GM21360 (cell line): ENCODE data around the gene ANKS1B.
"Not testable (repeated sequence)": the region's sequence is repeated elsewhere in the genome, so short reads cannot be mapped to it uniquely, and the experiment has no call there.

Experiments
- ATAC-seq: cut with Tn5 transposase; IDR thresholded peaks from one replicate; pipeline ENCODE4 v1.9.1; 2021; ENCODE audit warnings: mild to moderate bottlenecking, moderate library complexity; ENCODE audit not compliant: unreplicated experiment

Gene ANKS1B

DNA sequence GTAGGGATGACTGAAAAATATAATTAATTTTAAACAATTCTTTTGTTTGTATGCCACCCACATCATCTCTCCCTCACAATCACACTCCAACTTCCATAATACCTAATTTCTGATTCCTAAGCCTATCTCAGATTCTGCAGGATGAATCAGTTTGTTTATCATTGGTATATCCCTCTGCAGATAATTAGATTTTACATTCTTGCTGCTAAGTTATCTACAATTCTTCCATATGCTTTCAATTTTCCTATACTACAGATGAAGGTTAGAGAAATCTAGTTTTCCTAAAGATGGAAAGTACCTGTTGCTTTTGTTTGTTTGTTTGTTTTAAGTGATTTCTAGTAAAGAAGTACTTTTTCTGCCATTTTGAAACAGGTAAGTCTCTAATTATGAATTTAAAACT lies 105.3 kb downstream of the ANKS1B start:
- no peak for ATAC-seq

DNA sequence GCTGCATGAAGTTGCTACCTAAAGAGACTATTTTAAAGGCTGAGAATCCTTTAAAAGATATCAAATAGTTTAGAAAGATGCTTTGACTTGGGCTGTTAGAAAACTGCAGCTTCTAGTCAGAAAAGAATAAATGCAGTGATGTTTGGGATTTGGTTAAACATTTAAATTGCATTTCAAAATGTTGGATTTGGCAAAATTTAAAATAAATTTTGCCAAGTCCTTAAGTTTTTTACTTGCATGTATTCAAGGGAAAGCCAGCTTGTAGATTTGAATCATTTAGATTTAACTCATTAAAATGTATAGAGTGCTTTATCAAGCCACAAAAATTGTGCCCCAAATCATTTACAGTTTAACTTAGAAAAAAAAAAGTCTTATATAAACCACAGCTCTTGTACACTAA lies 109.7 kb downstream of the ANKS1B start:
- no peak for ATAC-seq

DNA sequence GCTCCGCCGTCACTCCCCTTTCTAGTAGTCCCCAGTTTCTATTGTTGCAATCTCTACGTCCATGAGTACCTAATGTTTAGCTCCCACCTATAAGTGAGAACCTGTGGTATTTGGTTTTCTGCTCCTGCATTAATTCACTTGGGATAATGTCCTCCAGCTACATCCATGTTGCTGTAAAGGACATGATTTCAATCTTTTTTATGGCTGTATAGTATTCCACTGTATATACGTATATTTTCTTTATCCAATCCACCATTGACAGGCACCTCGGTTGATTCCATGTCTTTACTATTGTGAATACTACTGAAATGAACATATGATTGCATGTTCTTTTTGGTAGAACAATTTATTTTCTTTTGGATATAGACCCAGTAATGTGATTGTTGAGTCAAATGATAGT lies 114.7 kb downstream of the ANKS1B start:
- no peak for ATAC-seq

DNA sequence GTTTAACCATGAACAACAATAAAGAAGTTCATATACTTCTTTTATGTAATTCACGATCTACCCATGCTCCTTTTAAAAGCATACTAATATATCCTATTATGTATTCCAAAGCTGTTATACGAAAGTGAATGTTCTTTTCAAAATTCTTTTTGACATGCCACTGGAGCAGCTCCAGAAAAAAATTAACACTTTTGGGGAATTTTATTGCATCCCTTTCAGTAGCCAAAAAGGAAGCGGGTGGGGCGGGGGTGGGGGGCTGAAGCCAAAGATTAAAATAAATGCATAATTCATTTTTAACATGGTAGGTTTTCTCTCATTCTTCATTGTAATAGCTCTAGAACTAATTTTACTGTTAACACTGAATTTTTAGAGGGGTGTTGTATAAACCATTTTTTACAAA lies 123.0 kb downstream of the ANKS1B start:
- no peak for ATAC-seq

DNA sequence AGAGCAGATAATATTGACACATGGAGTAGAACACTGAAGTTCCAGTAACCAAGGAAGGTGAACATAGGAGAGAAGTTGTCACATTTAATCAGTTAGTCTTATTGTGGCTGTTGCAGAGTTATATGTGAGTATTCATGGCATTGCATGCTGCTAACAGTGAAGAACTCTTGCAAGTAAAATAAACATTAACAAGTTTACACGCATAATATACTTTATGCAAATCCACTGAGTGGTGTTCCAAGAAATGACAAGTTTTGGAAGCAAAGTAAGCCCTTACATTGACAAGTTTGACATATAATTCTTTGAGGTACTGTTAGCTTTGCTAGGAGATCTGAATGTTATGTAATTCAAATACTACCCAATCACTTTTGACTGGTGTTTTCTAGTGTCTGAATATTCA lies 125.6 kb downstream of the ANKS1B start:
- no peak for ATAC-seq

GRCh38 chr12:99852666-99853065 lies 132.1 kb downstream of the ANKS1B start:
- ATAC-seq, result no peak

- ATAC-seq, result no peak
Measured at GRCh38 chr12:99847936-99848335, 136.8 kb downstream of the ANKS1B start.

- ATAC-seq, result no peak
Measured at GRCh38 chr12:99834710-99835109, 150.0 kb downstream of the ANKS1B start.

DNA sequence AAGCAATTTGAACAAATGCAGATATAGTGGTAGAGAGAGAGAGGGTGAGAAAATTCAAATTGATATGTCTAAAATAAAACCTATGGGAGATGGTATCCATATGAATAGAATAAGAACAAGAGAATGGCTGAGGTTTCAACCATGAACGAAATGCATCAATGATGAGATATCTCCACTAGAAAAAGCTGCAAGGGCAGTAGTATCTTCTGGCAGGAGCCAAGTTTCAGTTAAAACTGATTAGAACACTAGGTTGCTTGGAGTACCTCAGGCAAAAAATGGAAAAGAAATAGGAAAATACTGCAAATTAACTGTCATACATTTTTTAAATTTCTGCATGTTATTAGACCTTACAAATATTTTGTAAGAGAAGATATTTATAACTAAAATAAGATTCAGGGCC lies 151.3 kb downstream of the ANKS1B start:
- no peak for ATAC-seq

DNA sequence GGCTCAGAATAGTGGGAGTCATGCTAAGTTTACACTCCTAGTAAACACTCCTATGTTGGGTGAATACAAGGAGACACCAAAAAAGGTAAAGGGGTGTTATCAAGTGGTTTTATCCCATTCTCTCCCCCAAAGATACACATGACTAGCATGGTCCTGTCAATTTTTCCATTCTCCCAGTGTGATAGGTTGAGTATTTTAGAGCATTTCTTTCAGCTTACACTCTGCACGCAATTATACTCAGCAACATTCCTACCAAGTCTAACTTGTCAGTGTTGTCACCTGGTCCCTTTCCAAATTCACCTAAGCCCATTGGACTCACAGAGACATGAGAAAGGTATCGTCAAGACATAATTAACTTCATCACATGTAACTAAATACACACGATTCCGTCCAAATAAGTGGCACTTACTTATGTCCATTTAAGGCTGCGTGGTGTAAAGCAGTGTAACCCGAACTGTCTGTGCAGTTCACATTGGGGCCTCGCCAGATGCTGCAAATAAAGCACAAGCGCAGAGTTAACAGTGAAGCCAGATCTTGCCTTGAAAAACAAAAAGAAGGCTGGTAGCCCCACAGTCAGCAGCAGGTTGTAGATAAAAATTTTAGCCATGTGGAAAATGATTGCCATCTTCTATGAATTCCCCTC lies 159.7 kb downstream of the ANKS1B start:
- ATAC-seq, result no peak

DNA sequence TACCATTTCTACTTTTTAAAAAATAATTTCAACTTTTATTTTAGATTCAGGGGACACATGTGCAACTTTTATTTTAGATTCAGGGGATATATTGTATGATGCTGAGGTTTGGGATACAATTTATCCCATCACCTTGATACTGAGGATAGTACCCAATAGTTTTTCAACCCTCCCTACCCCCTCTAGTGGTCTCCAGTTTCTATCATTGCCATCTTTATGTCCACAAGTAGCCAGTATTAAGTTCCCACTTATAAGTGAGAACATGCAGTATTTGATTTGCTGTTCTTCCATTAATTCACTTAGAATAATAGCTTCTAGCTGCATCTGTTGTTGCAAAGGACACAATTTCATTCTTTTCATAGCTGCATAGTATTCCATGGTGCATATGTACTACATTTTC lies 162.5 kb downstream of the ANKS1B start:
- no peak for ATAC-seq

- ATAC-seq, result no peak
Measured at GRCh38 chr12:99810718-99811593, 173.8 kb downstream of the ANKS1B start.

DNA sequence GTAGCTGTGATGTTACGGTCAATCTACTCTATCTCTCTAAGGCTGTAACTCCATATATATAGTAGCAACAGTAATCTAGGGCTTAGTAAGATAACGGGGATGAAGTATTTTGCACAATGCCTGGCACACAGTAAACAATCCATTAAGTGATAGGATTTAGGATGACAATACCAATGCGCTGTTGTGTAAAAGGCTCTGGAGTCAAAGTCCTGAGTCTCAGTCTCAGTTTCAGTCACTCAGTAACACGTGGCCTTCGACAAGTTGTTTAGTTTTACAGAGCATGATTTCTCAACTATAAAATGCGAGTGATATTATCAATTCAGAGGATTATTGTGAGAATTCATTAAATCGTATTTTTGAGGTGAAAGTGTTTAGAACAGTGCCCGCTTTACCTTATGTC lies 174.8 kb downstream of the ANKS1B start:
- no peak for ATAC-seq

- no peak for ATAC-seq
Measured at GRCh38 chr12:99806304-99806703, 178.4 kb downstream of the ANKS1B start.

GRCh38 chr12:99804715-99805114 lies 180.0 kb downstream of the ANKS1B start:
- no peak for ATAC-seq

DNA sequence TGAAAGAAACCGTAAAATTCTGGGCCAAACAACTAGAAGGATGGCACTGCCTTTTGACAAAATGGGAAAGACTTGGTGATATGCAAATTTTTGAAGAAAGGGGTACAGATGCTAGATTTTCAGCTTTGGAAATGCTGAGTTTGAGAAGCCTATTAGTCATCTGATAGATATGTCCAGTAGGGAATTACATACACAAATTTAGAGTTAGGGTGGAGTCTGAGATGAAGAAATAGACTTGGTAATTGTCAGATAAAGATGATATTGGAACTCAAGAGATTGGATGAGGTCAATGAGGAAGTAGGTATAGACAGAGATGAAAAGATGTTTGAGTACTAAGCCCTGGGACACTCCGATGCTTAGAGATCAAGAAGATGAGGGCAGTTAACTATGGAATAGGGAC lies 184.1 kb downstream of the ANKS1B start:
- ATAC-seq, result no peak

GRCh38 chr12:99797931-99798330 lies 186.8 kb downstream of the ANKS1B start:
- not testable (repeated sequence) for ATAC-seq

DNA sequence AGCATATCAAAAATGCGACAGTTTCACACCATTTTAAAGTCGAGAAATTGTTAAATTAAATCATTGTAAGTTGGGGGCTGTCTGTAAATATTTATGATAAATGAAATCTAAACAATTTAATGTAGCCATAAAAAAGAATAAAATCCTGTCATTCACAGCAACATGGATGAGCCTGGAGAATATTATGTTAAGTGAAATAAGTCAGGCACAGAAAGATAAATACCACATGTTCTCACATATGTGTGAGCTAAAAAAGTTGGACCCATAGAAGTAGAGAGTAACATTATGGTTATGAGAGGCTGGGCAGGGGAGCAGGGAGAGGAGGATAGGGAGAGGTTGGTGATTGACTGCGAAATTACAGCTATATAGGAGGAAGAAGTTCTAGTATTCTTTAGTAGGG lies 201.3 kb downstream of the ANKS1B start:
- no peak for ATAC-seq

- ATAC-seq, result no peak
Measured at GRCh38 chr12:99772274-99772673, 212.5 kb downstream of the ANKS1B start.

DNA sequence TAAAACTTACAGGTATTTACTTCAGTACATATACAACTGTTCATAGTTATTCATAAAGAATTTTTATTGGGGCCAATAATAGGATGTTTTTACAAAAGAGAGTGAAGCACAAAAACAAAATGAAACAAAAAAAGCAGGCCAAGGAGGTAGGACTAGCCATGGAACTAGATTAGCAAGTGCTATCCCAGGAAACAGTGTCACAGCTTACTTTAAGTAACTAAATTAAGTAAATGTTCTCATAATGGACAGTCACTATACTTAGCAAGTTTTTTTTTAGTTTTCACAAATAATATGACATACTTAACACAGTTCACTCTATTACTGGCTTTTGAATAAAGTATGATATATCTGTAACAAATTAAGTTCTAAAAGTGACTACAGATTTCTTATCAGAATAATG lies 213.1 kb downstream of the ANKS1B start:
- no peak for ATAC-seq

- ATAC-seq, result no peak
Measured at GRCh38 chr12:99769396-99769980, 215.2 kb downstream of the ANKS1B start.

DNA sequence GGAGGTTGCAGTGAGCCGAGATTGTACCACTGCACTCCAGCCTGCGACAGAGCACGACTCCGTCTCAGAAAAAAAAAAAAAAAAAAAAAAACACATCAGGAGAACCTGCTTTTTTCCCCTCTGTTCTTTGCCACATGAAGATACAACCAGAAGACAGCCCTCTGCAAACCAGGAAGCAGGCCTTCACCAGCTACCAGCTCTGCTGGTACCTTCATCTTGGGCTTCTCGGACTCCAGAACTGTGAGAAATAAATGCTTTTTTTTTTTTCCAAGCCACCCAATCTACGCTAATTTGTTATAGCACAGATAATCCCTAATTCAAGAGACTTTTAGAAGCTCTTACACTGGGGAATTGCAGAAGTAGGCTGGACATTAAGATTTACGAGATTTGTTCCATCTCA lies 216.0 kb downstream of the ANKS1B start:
- no peak for ATAC-seq
